ENCODE results near the gene RNF220. TPM values are rescaled to one million over a fixed set of nuclear protein-coding genes. Genes with fewer than 3 reads are reported as not detected.

RNF220 gene
- total and polyA plus RNA-seq, 2 of the 4 experiments (the other 2 are of a cell fraction): 71.8 to 77.1 TPM

- no peak overlapping the region for H3K56ac ChIP-seq (ENCODE audit: extremely low read depth, insufficient read depth, low read length)
- H3K4me2 ChIP-seq (ENCODE audit: low read depth, low read length): no peak overlapping the region
- H2BK120ac ChIP-seq (ENCODE audit: low read depth, low read length): no peak overlapping the region
- dilution Hi-C loops (cut with HindIII; ENCODE audit: low sequenced_read_pairs, unreplicated experiment) (no loop called here), in situ Hi-C loops (cut with MboI; ENCODE audit: low sequenced_read_pairs) (no loop called here), intact Hi-C loops (cut with micrococcal nuclease) (no loop called here)
- peaks cover 88% of the 10 kb centered on the region for H3K27me3 ChIP-seq (ENCODE audit: control insufficient read depth, insufficient read depth, low read length)
- no peak overlapping the region for H3K27ac ChIP-seq (ENCODE audit: insufficient read depth, low read length)
- H4K20me1 ChIP-seq (ENCODE audit: insufficient read depth, low read length): no peaks in the 10 kb centered on the region
- H3K36me3 ChIP-seq (ENCODE audit: control insufficient read depth, insufficient read depth, low read length): no peaks in the 10 kb centered on the region
- CTCF ChIA-PET: no interaction called here
- no TSS peak for BruUV-seq (replicated peaks)
- no peaks in the 10 kb centered on the region for H3K9me3 ChIP-seq (ENCODE audit: control insufficient read depth, insufficient read depth, low read length)
- H4K5ac ChIP-seq (ENCODE audit: low read depth, low read length): no peak overlapping the region
- no peak for ATAC-seq (ENCODE audit: low read depth)
- H4K91ac ChIP-seq (ENCODE audit: insufficient read depth, low read depth, low read length): no peak overlapping the region
- no peak overlapping the region for H2BK20ac ChIP-seq (ENCODE audit: low read depth, low read length)
- no peak overlapping the region for H2AK9ac ChIP-seq (replicated peaks; ENCODE audit: low read depth, low read length, poor library complexity)
- no peak overlapping the region for H4K8ac ChIP-seq (ENCODE audit: low read depth in 2 of 2, low read length in 2 of 2)
- no peak for TF ChIP-seq RAD21 (IDR thresholded peaks at IDR 0.05; ENCODE audit: low read length)
- TF ChIP-seq USF2 (IDR thresholded peaks at IDR 0.05; ENCODE audit: low read depth, low read length): no peak
- TF ChIP-seq ELK1 (IDR thresholded peaks at IDR 0.05; ENCODE audit: borderline replicate concordance, low read depth, low read length): no peak
- no peak for TF ChIP-seq CTCF (conservative IDR thresholded peaks at IDR 0.05; ENCODE audit: low read depth, low read length)
- no peak for TF ChIP-seq FOS (IDR thresholded peaks at IDR 0.05; ENCODE audit: low read depth, low read length)
- no peak for TF ChIP-seq MAZ (IDR thresholded peaks at IDR 0.05; ENCODE audit: borderline replicate concordance, low read depth, low read length)
- TF ChIP-seq RCOR1 (IDR thresholded peaks at IDR 0.05; ENCODE audit: insufficient replicate concordance, low read length): no peak
- no peak for TF ChIP-seq BHLHE40 (IDR thresholded peaks at IDR 0.05; ENCODE audit: low read depth, low read length)
- no peak for TF ChIP-seq POLR2A (IDR thresholded peaks at IDR 0.05; ENCODE audit: low read depth, low read length)
- no peak for TF ChIP-seq SMC3 (IDR thresholded peaks at IDR 0.05; ENCODE audit: low read depth, low read length)
- no peak for TF ChIP-seq CHD1 (IDR thresholded peaks at IDR 0.05; ENCODE audit: low read depth, low read length)
- no peak for TF ChIP-seq RFX5 (IDR thresholded peaks at IDR 0.05; ENCODE audit: low read depth, low read length)
- TF ChIP-seq MAFK (IDR thresholded peaks at IDR 0.05; ENCODE audit: low read depth, low read length): no peak
- TF ChIP-seq MXI1 (IDR thresholded peaks at IDR 0.05; ENCODE audit: borderline replicate concordance, low read depth, low read length): no peak
- TF ChIP-seq CEBPB (IDR thresholded peaks at IDR 0.05; ENCODE audit: low read depth, low read length): no peak
- TF ChIP-seq NFE2L2 (IDR thresholded peaks at IDR 0.05; ENCODE audit: low read depth, low read length): no peak
- H3K9ac ChIP-seq (ENCODE audit: low read depth, low read length): no peak overlapping the region
- no peak overlapping the region for H2BK5ac ChIP-seq (ENCODE audit: low read depth, low read length, poor library complexity, severe bottlenecking)
- H3K18ac ChIP-seq (ENCODE audit: low read depth, low read length): no peak overlapping the region
- H2AK5ac ChIP-seq (ENCODE audit: low read depth, low read length): no peak overlapping the region
- no peaks in the 10 kb centered on the region for H3K79me1 ChIP-seq (ENCODE audit: low read depth in 1 of 2, low read length in 2 of 2)
- no peak overlapping the region for H3K4ac ChIP-seq (ENCODE audit: low read depth, low read length)
- no peak overlapping the region for H2AFZ ChIP-seq (replicated peaks; ENCODE audit: low read length, poor library complexity)
- H3K23ac ChIP-seq (ENCODE audit: low read depth, low read length): no peak overlapping the region
- no peak overlapping the region for H3K14ac ChIP-seq (replicated peaks; ENCODE audit: low read depth, low read length)
- H2BK15ac ChIP-seq (ENCODE audit: low read depth, low read length): no peak overlapping the region
- H3K4me3 ChIP-seq (ENCODE audit: insufficient read depth, low read depth, low read length): no peak overlapping the region
- no peaks in the 10 kb centered on the region for H3K4me1 ChIP-seq (ENCODE audit: control insufficient read depth, insufficient read depth, low read length)
- no peaks in the 10 kb centered on the region; the same call in 1 of the 2 replicates for H3K9me1 ChIP-seq (ENCODE audit: insufficient read depth, low read length)
- DNase-seq: no peak
- POLR2A ChIA-PET (ENCODE audit: unreplicated experiment): no interaction called here
- 2% methylated on average over 13 of the region's 46 CpGs; no CpG with 5 or more reads in 1 of the 2 experiments for WGBS, 2 experiments (ENCODE audit: extremely low coverage in 2 of 2, insufficient read length in 1 of 2)
These were observed 13.1 kb downstream of the RNF220 start for GRCh38 chr1:44418022-44418673.
